Upper lobe of left lung (tissue), 4 donors: Measurements from ENCODE around the gene NME3.

Experiments
- CTCF ChIP-seq, 6 experiments: fragments of 450-650 bp in 4 of 6; fragments of 200-600 bp in 2 of 6; sonication (generic) in 2 of 6; IDR thresholded peaks; one replicate each; pipeline ENCODE4 v1.5.1; 2016 to 2019; ENCODE audit warnings: antibody characterized with exemption in 6 of 6
- EP300 ChIP-seq, 4 donors: sonication (generic); formaldehyde crosslinking; IDR thresholded peaks; one replicate each; pipeline ENCODE4 v1.5.1; 2017; ENCODE audit warnings: antibody characterized with exemption in 4 of 4, control low read depth in 2 of 4
- POLR2A ChIP-seq, 4 donors: fragments of 450-650 bp; IDR thresholded peaks; one replicate each; pipeline ENCODE4 v1.5.1; 2016 to 2017; ENCODE audit warnings: antibody characterized with exemption in 4 of 4, mild to moderate bottlenecking in 2 of 4

GRCh38 chr16:1819611-1820010 is 48.3 kb upstream of the NME3 start:
- TF ChIP-seq EP300 (IDR thresholded peaks at IDR 0.05) = no peak
- no peak for TF ChIP-seq CTCF (IDR thresholded peaks at IDR 0.05)
- TF ChIP-seq POLR2A (IDR thresholded peaks at IDR 0.05) = no peak
